Sigmoid colon (tissue), 4 donors: ENCODE measurements around the gene SLC6A3.

Source experiments
- CTCF ChIP-seq, 4 experiments: fragments of 450-650 bp in 3 of 4; fragments of 200-600 bp in 1 of 4; IDR thresholded peaks; one replicate each; pipeline ENCODE4 v1.5.1; 2016 to 2019; ENCODE audit warnings: antibody characterized with exemption in 4 of 4, mild to moderate bottlenecking in 3 of 4, moderate library complexity in 2 of 4
- EP300 ChIP-seq, 4 donors: sonication (generic); formaldehyde crosslinking; IDR thresholded peaks; one replicate each; pipeline ENCODE4 v1.6.1; 2017; ENCODE audit warnings: antibody characterized with exemption in 4 of 4
- POLR2A ChIP-seq, 2 donors: fragments of 450-650 bp; IDR thresholded peaks; one replicate each; pipeline ENCODE4 v1.6.1; 2016; ENCODE audit warnings: antibody characterized with exemption in 2 of 2, mild to moderate bottlenecking in 2 of 2, moderate library complexity in 2 of 2

GRCh38 chr5:1489754-1490153, 44.5 kb upstream of the SLC6A3 start:
- TF ChIP-seq CTCF (IDR thresholded peaks at IDR 0.05) (no peak), POLR2A (IDR thresholded peaks at IDR 0.05) (no peak), EP300 (IDR thresholded peaks at IDR 0.05) (no peak)
